Immature natural killer cell (primary cell): ENCODE data around the gene INTS2. TPM values are rescaled to one million over a fixed set of nuclear protein-coding genes. Genes with fewer than 3 reads are reported as not detected.
"Not testable (repeated sequence)": the region's sequence is repeated elsewhere in the genome, so short reads cannot be mapped to it uniquely, and the experiment has no call there.

Experiments used
- DNase-seq, 3 donors: peaks; one replicate each; pipeline ENCODE4 v3.0.0; 2022; ENCODE audit warnings: mixed read lengths in 1 of 3
- H3K27ac Mint-ChIP-seq, 6 donors: one replicate each; pipeline ENCODE4 v1.8.0; 2020; ENCODE audit warnings: mixed read lengths in 6 of 6, mild to moderate bottlenecking in 5 of 6, inconsistent platforms in 4 of 6, moderate library complexity in 3 of 6
- H3K27me3 Mint-ChIP-seq, 3 donors: one replicate each; pipeline ENCODE4 v1.8.0; 2020 to 2021; ENCODE audit warnings: low read depth in 3 of 3, mild to moderate bottlenecking in 3 of 3, mixed read lengths in 3 of 3, moderate library complexity in 3 of 3, inconsistent platforms in 1 of 3
- H3K36me3 Mint-ChIP-seq, 3 donors: one replicate each; pipeline ENCODE4 v1.8.0; 2020; ENCODE audit warnings: mixed read lengths in 3 of 3, inconsistent platforms in 2 of 3, mild to moderate bottlenecking in 2 of 3
- H3K4me1 Mint-ChIP-seq, 2 donors: one replicate each; pipeline ENCODE4 v1.8.0; 2020; ENCODE audit warnings: inconsistent platforms in 2 of 2, mild to moderate bottlenecking in 2 of 2, mixed read lengths in 2 of 2, moderate library complexity in 1 of 2
- H3K4me3 Mint-ChIP-seq, 5 donors: one replicate each; pipeline ENCODE4 v1.8.0; 2020; ENCODE audit warnings: mild to moderate bottlenecking in 5 of 5, mixed read lengths in 5 of 5, inconsistent platforms in 3 of 5, moderate library complexity in 3 of 5
- H3K9me3 Mint-ChIP-seq, 6 donors: one replicate each; pipeline ENCODE4 v1.8.0; 2020; ENCODE audit warnings: mild to moderate bottlenecking in 6 of 6, mixed read lengths in 6 of 6, inconsistent platforms in 4 of 6, moderate library complexity in 3 of 6
- polyA plus RNA-seq, 3 donors: library from polyadenylated mRNA; unstranded; fragments of 300-500 nt; fragmentation: Illumina TruSeq; gene quantifications; one replicate each; pipeline ENCODE4 v1.2.3, GENCODE V29; 2021

The INTS2 gene
- polyA plus RNA-seq, 3 donors from 2014 or later: 2.3 to 5.9 (median 3.2) TPM

DNA sequence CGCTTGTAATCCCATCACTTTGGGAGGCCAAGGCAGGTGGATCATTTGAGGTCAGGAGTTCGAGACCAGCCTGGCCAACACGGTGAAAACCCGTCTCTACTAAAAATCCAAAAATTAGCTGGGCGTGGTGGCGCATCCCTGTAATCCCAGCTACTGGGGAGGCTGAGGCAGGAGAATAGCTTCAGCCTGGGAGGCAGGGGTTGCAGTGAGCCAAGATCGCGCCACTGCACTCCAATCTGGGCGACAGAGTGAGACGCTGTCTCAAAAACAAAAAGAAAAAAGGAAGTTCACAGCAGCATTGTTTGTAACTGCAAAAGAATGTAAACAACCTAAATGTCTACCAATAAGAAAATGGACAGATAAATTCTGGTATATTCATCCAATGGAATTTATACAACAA lies 67.4 kb downstream of the INTS2 start:
- H3K4me3 Mint-ChIP-seq, H3K27ac Mint-ChIP-seq, DNase-seq, H3K36me3 Mint-ChIP-seq, H3K9me3 Mint-ChIP-seq, H3K27me3 Mint-ChIP-seq: not testable (repeated sequence)
- H3K4me1 Mint-ChIP-seq: peaks cover 16 to 27% of the 10 kb centered on the region in 2 donors

DNA sequence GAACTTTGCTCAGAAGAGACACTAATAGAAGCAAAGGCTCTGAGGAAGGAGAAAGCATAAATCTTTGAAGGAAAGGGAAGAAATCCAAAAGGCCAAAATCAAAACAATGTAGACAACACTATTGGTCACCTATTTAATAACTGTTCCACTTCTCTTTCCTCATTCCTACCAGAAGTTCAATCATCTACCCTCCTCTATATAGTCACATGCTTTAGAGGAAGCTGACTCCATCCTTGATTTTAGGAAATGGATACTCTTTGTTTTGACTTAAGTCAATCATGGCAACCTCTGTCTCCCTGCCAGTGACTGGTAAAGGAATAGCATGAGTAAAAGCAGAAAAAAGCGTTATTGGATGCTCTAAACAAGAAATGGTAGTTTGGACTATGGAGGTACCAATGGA lies 71.7 kb downstream of the INTS2 start:
- H3K4me3 Mint-ChIP-seq: no peak overlapping the region
- H3K27me3 Mint-ChIP-seq: no peaks in the 10 kb centered on the region
- no peak overlapping the region for H3K27ac Mint-ChIP-seq
- DNase-seq: no peak
- peaks cover 0 to 3% (median 3%) of the 10 kb centered on the region in 3 donors for H3K36me3 Mint-ChIP-seq
- H3K9me3 Mint-ChIP-seq: no peaks in the 10 kb centered on the region
- H3K4me1 Mint-ChIP-seq: no peaks in the 10 kb centered on the region

DNA sequence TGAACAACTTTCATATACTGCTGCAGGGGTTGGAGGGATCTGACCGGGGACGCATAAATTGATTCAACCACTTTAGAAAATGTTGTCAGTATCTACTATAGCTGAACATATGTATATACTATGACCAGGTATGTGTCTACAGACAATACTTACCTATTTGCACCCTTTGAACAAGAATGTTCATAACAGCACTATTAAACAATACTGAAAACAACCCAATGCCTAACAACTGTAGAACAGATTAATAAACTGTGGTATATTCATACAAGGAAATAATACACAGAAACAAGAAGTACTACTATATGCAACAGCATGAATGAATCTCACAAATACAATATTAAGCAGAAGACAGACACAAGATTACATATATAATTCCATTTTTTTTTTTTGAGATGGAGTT lies 74.9 kb downstream of the INTS2 start:
- H3K9me3 Mint-ChIP-seq: no peaks in the 10 kb centered on the region
- H3K4me3 Mint-ChIP-seq: no peak overlapping the region
- no peak overlapping the region for H3K27ac Mint-ChIP-seq

DNA sequence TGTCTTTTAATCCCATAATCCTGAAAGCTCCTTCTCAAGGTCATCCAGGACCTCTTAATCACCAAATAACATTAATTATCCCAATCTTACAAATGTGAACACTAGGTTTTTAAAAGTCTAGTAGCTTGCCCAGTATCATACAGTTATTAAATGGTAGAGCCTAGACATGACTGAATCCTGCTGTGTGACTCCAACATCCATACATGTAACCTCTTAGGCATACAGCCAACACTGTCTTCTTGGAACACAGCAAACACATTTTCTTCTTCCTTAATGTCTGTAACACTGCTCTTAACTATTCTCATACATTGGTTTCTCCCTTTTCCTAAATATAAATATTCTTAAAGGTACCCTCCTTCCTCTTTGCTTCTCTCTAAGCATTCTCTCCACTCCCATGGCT lies 78.1 kb downstream of the INTS2 start:
- no peak for DNase-seq
- H3K4me3 Mint-ChIP-seq: no peak overlapping the region
- no peak overlapping the region for H3K27ac Mint-ChIP-seq
- H3K4me1 Mint-ChIP-seq: no peaks in the 10 kb centered on the region
- H3K36me3 Mint-ChIP-seq: peaks cover 0 to 11% (median 3%) of the 10 kb centered on the region in 3 donors
- H3K27me3 Mint-ChIP-seq: no peaks in the 10 kb centered on the region
- H3K9me3 Mint-ChIP-seq: no peaks in the 10 kb centered on the region

More for the DNA sequence above, 74.9 kb downstream of the INTS2 start:
- no peak for DNase-seq
- H3K36me3 Mint-ChIP-seq: peaks cover 0 to 3% (median 3%) of the 10 kb centered on the region in 3 donors
- no peaks in the 10 kb centered on the region for H3K27me3 Mint-ChIP-seq
- H3K4me1 Mint-ChIP-seq: no peaks in the 10 kb centered on the region

DNA sequence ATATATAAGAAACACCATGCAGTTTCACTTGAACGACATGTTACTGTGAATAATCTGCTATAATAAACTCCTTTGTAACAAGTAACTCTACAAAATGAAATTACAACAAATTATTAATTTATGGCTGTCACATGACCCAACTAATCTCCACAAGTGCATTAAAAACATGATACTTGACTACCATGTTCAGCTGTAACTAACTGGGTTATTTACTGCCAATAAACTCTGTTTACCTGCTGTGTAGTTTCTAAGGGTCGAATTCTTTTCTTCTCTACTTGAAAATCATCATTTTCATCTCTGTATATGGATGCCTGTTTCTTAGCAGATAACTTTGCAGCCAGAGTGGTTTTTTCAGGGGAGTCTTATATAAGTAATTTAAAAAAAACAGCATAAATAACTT lies 78.9 kb downstream of the INTS2 start:
- no peaks in the 10 kb centered on the region for H3K9me3 Mint-ChIP-seq
- H3K36me3 Mint-ChIP-seq: peaks cover 0 to 15% (median 3%) of the 10 kb centered on the region in 3 donors
- no peaks in the 10 kb centered on the region for H3K27me3 Mint-ChIP-seq
- H3K4me1 Mint-ChIP-seq: no peaks in the 10 kb centered on the region
- H3K27ac Mint-ChIP-seq: no peak overlapping the region
- no peak overlapping the region for H3K4me3 Mint-ChIP-seq
- no peak for DNase-seq

DNA sequence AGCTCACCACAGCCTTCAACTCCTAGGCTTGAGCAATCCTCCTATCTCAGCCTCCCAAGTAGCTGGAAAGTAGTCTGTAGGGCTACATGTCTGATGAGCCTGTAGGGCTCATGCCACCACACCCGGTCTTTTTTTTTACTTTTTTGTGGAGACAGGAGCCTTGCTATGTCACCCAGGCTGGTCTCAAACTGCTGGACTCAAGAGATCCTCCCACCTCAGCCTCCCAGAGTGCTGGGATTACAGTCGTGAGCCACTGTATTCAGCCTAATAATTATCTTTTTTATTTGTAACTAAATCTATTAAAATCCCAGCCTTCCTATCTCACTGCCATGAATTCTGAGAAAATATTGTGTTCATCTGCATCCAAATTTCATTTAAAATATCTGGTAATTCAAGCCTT lies 79.5 kb downstream of the INTS2 start:
- Mint-ChIP-seq H3K9me3 (no peaks in the 10 kb centered on the region), H3K4me1 (no peaks in the 10 kb centered on the region), H3K27me3 (no peaks in the 10 kb centered on the region), H3K4me3 (no peak overlapping the region), H3K27ac (no peak overlapping the region), H3K36me3 (peaks cover 0 to 15% (median 3%) of the 10 kb centered on the region in 3 donors)
- DNase-seq: no peak

DNA sequence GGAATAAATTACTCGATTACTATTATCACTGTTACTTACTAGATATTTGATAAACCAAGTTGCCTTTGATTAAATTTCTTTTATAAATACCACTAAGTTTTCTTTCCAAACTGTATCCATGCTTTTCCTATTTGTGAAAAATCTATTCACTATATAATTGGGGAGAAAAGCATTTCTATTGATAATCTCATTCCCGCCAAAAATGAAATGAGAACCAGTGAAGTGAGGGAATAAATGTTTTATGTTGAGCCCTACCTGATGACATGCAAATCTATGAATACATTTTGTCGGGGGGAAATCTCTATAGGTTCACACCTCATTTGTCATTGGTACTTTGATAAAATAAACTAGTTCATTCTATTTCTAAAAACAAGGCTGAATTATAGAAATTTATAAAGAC lies 80.1 kb downstream of the INTS2 start:
- H3K9me3 Mint-ChIP-seq: no peaks in the 10 kb centered on the region
- no peaks in the 10 kb centered on the region for H3K4me1 Mint-ChIP-seq
- no peaks in the 10 kb centered on the region for H3K27me3 Mint-ChIP-seq
- H3K27ac Mint-ChIP-seq: no peak overlapping the region
- DNase-seq: no peak
- H3K4me3 Mint-ChIP-seq: no peak overlapping the region
- peaks cover 0 to 15% (median 3%) of the 10 kb centered on the region in 3 donors for H3K36me3 Mint-ChIP-seq

DNA sequence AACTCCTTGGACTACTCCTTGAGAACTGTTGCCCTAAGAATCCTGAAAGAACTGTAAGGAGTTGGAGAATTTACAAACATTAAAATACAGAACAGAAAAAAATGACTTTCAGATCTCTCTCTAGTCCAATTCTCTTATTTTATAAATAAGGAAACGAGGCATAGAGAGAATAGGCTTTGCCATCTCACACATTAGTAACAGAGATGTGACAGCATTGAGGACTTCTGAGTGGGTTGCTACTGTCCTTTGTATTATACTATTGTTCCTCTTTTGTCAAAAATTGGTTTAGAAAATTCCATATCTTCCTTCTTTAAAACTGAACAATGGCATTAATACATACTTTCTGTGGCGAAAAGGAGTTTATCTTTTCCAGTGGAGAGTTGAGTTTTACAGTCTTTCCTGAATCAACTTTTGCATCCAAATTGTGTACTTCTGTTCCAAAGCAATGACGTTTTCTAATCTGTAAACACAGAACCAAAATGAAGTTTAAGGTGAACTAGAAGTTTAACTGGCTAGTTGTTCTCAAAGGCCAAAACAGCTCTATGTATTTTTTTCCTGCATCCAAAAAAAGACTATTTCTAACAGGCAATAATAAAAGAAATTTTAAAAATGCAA lies 80.9 kb downstream of the INTS2 start:
- H3K36me3 Mint-ChIP-seq: peaks cover 0 to 15% (median 3%) of the 10 kb centered on the region in 3 donors
- H3K27me3 Mint-ChIP-seq: no peaks in the 10 kb centered on the region
- no peak for DNase-seq
- H3K4me3 Mint-ChIP-seq: no peak overlapping the region
- H3K4me1 Mint-ChIP-seq: no peaks in the 10 kb centered on the region
- H3K9me3 Mint-ChIP-seq: no peaks in the 10 kb centered on the region
- no peak overlapping the region for H3K27ac Mint-ChIP-seq

DNA sequence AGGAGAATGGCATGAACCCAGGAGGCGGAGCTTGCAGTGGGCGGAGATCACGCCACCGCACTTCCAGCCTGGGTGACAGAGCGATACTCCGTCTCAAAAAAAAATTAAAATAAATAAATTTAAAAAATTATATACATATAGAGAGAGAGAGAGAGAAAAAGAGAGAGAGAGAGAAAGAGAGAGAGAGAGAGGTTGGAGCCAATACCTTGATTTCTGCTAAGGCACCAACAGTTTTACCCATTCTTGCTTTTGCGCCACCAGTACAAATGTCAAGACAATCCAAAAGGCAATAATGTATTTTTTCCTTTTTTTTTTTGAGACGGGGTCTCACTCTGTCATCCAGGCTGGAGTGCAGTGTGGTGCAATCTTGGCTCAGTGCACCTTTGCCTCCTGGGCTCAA lies 81.7 kb downstream of the INTS2 start:
- H3K27me3 Mint-ChIP-seq: no peaks in the 10 kb centered on the region

DNA sequence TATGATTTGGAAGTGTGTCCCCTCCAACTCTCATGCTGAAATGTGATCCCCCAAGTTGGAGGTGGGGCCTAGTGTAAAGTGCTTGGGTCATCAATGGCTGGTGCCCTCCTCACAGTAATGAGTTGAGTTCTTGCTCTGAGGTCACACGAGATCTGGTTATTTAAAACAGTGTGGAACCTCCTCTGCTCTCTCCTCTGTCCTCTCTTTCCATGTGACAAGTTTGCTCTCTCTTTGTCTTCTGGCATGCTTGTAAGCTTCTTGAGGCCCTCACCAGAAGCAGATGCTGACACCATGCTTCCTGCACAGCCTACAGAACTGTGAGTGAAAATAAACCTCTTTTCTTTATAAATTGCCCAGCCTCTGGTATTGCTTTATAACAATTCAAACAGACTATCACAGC lies 84.3 kb downstream of the INTS2 start:
- no peaks in the 10 kb centered on the region for H3K4me1 Mint-ChIP-seq
- DNase-seq: no peak

More for the DNA sequence above, 81.7 kb downstream of the INTS2 start:
- Mint-ChIP-seq H3K36me3 (peaks cover 0 to 15% (median 3%) of the 10 kb centered on the region in 3 donors), H3K27ac (no peak overlapping the region), H3K9me3 (no peaks in the 10 kb centered on the region), H3K4me3 (no peak overlapping the region), H3K4me1 (no peaks in the 10 kb centered on the region)
- no peak for DNase-seq

DNA sequence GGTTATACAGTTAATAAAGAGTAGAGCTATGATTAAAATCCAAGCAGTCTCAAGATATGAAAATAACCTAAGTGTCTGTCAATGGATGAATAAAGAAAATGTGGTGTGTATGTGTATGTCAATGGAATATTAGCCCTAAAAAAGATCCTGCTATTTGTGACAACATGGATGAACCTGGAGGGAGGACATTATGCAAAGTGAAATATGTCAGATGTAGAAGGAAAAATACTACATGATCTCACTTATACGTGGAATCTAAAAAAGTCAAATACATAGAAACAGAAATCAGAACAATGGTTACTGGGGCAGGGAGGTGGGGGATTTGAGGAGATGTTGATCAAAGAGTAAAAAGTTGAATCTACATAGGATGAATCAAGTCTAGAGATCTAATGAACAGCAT lies 84.9 kb downstream of the INTS2 start:
- H3K36me3 Mint-ChIP-seq: peaks cover 0 to 15% (median 3%) of the 10 kb centered on the region in 3 donors
- no peak overlapping the region for H3K27ac Mint-ChIP-seq
- H3K4me1 Mint-ChIP-seq: no peaks in the 10 kb centered on the region
- no peak for DNase-seq
- H3K9me3 Mint-ChIP-seq: no peaks in the 10 kb centered on the region
- no peak overlapping the region for H3K4me3 Mint-ChIP-seq
- no peaks in the 10 kb centered on the region for H3K27me3 Mint-ChIP-seq

More for the DNA sequence above, 84.3 kb downstream of the INTS2 start:
- peaks cover 0 to 15% (median 3%) of the 10 kb centered on the region in 3 donors for H3K36me3 Mint-ChIP-seq
- no peak overlapping the region for H3K4me3 Mint-ChIP-seq
- H3K27ac Mint-ChIP-seq: no peak overlapping the region
- H3K27me3 Mint-ChIP-seq: no peaks in the 10 kb centered on the region
- H3K9me3 Mint-ChIP-seq: no peaks in the 10 kb centered on the region

DNA sequence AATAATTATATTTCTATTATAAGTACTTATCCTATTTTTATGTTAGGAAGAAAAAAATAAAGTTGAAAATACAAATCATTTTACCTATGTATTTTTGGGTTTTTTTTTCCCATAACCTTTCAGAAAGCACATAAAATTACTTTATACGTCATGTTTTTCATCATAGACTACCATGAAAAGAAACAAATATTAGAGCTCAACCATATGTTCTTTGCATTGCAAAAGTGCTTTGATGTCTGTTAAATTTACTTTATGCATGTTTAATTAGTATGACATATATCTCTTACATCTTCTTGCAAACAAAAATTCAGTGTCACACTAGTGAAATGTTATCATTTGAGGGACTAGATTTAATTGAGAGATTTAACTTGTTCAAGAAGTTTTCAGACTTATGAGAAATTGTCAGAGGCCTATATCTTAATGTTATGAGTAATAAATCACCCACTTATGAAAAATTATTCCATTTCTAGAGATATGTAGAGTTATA lies 88.4 kb downstream of the INTS2 start:
- Mint-ChIP-seq H3K9me3 (no peaks in the 10 kb centered on the region), H3K36me3 (peaks cover 0 to under 1% (median 0%) of the 10 kb centered on the region in 3 donors), H3K4me1 (no peaks in the 10 kb centered on the region), H3K27me3 (no peaks in the 10 kb centered on the region), H3K4me3 (no peak overlapping the region), H3K27ac (no peak overlapping the region)
- no peak for DNase-seq

DNA sequence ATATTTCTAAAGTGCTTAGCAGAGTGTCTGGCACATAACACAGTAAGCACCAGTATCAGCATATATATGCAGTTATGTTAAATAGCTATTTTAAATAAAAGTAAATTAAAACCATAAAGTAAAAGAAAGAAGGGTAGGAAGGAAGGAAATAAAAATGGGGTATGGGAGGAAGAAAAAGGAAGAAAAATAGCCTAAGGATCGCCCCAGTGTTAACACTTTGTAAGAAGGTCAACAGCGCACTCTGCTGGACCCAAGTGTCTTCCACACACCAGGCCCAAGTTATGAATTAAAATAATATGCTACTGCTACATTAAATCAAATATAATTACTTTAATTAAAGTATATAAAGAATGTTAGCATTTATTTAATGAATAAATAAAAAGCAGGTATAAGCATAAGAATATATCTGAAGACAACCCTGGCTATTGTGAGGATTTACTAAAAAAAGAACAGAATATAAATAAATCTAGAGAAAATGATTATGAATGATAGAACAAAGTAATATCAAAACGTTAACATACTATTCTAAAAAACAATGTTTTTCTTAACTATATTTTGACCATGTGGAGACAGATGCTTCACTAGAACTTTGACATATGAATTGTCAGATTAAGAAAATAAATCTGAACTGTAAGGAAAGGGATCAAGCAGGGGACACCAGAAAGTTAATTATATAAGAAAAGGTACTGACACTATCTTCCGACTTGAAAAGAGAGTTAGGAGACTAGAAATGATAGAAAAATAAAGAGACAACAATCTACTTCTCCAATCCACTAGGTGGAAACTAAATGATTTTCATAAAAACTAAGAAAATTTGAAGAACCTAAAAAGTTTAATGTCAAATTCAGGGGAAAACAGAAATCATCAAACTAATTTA lies 90.4 kb downstream of the INTS2 start:
- no peaks in the 10 kb centered on the region for H3K9me3 Mint-ChIP-seq
- H3K4me1 Mint-ChIP-seq: no peaks in the 10 kb centered on the region
- H3K27me3 Mint-ChIP-seq: no peaks in the 10 kb centered on the region
- no peak overlapping the region for H3K27ac Mint-ChIP-seq
- H3K4me3 Mint-ChIP-seq: no peak overlapping the region
- no peaks in the 10 kb centered on the region for H3K36me3 Mint-ChIP-seq
- DNase-seq: peak; percentile 22 to 44 (median 30)
